Sigmoid colon (tissue), 7 donors: Measurements from ENCODE around the gene ARHGEF17. TPM values are rescaled to one million over a fixed set of nuclear protein-coding genes. Genes with fewer than 3 reads are reported as not detected.
A peak's percentile ranks its signal among the peaks of the same experiment; 100 is the strongest.

ENCODE experiments used
- DNase-seq: peaks from one replicate; pipeline ENCODE4 v3.0.0-alpha.2; 2019
- H3K27ac ChIP-seq, 4 donors: fragments of 200-600 bp; sonication (generic); one replicate each; pipeline ENCODE4 v1.5.1; 2016 to 2019; ENCODE audit warnings: mild to moderate bottlenecking in 1 of 4
- H3K27me3 ChIP-seq, 3 donors: fragments of 200-600 bp; sonication (generic); one replicate each; pipeline ENCODE4 v1.5.1; 2019; ENCODE audit warnings: mild to moderate bottlenecking in 1 of 3
- H3K36me3 ChIP-seq, 4 donors: fragments of 200-600 bp; sonication (generic); one replicate each; pipeline ENCODE4 v1.5.1; 2016 to 2019
- H3K4me1 ChIP-seq, 4 donors: fragments of 200-600 bp; sonication (generic); one replicate each; pipeline ENCODE4 v1.5.1; 2017 to 2019
- H3K4me3 ChIP-seq, 4 donors: fragments of 200-600 bp; sonication (generic); one replicate each; pipeline ENCODE4 v1.5.1; 2017 to 2019; ENCODE audit warnings: mild to moderate bottlenecking in 2 of 4, moderate library complexity in 1 of 4
- H3K9me3 ChIP-seq, 4 donors: fragments of 200-600 bp in 3 of 4; sonication (generic) in 3 of 4; one replicate each; pipeline versions ENCODE4 v1.5.1 to v1.6.1; 2013 to 2019
- EP300 ChIP-seq, 4 donors: sonication (generic); formaldehyde crosslinking; IDR thresholded peaks; one replicate each; pipeline ENCODE4 v1.6.1; 2017; ENCODE audit warnings: antibody characterized with exemption in 4 of 4
- POLR2A ChIP-seq, 2 donors: fragments of 450-650 bp; IDR thresholded peaks; one replicate each; pipeline ENCODE4 v1.6.1; 2016; ENCODE audit warnings: antibody characterized with exemption in 2 of 2, mild to moderate bottlenecking in 2 of 2, moderate library complexity in 2 of 2
- POLR2AphosphoS5 ChIP-seq, 4 donors: sonication (generic); formaldehyde crosslinking; IDR thresholded peaks; one replicate each; pipeline ENCODE4 v1.6.1; 2017; ENCODE audit warnings: antibody characterized with exemption in 4 of 4
- WGBS, 2 donors: extraction: QIAGEN DNeasy Blood & Tissue Kit; methylation state at CpG; one replicate each; pipeline ENCODE4 v1.1.7; 2013; 5-methylcytosine and 5-hydroxymethylcytosine counted together
- intact Hi-C: fragments of 100-400 bp; cut with DNase I; formaldehyde crosslinking; loops from one replicate; pipeline ENCODE4 v1.15.1; 2023
- polyA plus RNA-seq, 3 donors: library from polyadenylated mRNA; stranded (reverse); fragments of 200-250 nt; gene quantifications; one replicate each; pipeline ENCODE4 v1.2.3, GENCODE V29; 2013
- total RNA-seq, 4 donors: library from RNA; depleted of rRNA; stranded (reverse); fragments of >200 nt; gene quantifications; one replicate each; pipeline ENCODE4 v1.1.0, GENCODE V29; 2016
- TF ChIP-seq, protein P1 (sequence below), 4 experiments: fragments of 450-650 bp in 3 of 4; fragments of 200-600 bp in 1 of 4; IDR thresholded peaks; one replicate each; pipeline ENCODE4 v1.5.1; 2016 to 2019; ENCODE audit warnings: antibody characterized with exemption in 4 of 4, mild to moderate bottlenecking in 3 of 4, moderate library complexity in 2 of 4
- donor health status: healthy with polysubstance abuse.
- donor health status: Bipolar disorder and iron deficiency.
- donor health status: healthy.

The ARHGEF17 gene
- total and polyA plus RNA-seq, 7 donors, result 1.8 to 104 (median 38.2) TPM

DNA sequence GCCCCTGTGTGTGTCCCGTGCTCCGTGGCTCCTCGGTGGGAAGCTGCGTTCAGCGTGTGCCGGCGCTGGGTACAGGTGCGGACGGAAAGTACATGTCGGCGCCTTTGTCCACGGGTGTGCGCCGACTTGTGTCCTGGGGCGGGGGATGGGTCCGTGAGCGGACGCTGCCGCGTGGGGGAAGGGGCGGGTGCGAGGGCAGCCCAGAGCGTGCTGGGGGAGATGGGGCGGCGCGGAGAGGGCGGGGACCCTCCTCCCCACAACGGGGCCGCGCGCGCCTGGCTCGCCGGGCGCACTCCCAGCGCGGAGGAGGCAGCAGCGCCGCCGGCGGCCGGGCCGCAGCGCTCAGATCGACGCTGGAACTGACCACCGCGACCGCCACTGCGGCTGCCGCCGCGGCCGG is 34.6 kb downstream of the ARHGEF17 start:
- peak overlapping the region in 3 of 4 donors; percentile 56 to 66 (median 64) for H3K27ac ChIP-seq
- no peak for DNase-seq
- peaks cover 0 to 9% (median under 1%) of the 10 kb centered on the region in 4 donors for H3K36me3 ChIP-seq
- 23 to 62% methylated on average over 54 of the region's 54 CpGs for WGBS, 2 donors
- no peaks in the 10 kb centered on the region for H3K9me3 ChIP-seq
- H3K4me3 ChIP-seq, result peak overlapping the region; percentile 8 to 56 (median 44)
- TF ChIP-seq, protein P1, sequence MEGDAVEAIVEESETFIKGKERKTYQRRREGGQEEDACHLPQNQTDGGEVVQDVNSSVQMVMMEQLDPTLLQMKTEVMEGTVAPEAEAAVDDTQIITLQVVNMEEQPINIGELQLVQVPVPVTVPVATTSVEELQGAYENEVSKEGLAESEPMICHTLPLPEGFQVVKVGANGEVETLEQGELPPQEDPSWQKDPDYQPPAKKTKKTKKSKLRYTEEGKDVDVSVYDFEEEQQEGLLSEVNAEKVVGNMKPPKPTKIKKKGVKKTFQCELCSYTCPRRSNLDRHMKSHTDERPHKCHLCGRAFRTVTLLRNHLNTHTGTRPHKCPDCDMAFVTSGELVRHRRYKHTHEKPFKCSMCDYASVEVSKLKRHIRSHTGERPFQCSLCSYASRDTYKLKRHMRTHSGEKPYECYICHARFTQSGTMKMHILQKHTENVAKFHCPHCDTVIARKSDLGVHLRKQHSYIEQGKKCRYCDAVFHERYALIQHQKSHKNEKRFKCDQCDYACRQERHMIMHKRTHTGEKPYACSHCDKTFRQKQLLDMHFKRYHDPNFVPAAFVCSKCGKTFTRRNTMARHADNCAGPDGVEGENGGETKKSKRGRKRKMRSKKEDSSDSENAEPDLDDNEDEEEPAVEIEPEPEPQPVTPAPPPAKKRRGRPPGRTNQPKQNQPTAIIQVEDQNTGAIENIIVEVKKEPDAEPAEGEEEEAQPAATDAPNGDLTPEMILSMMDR (IDR thresholded peaks at IDR 0.05), result no peak
- TF ChIP-seq EP300 (IDR thresholded peaks at IDR 0.05) (no peak), POLR2A (IDR thresholded peaks at IDR 0.05) (no peak), POLR2AphosphoS5 (IDR thresholded peaks at IDR 0.05) (no peak)
- peaks cover 0 to 91% (median 76%) of the 10 kb centered on the region in 4 donors for H3K4me1 ChIP-seq
- intact Hi-C loops, result no loop called here
- H3K27me3 ChIP-seq, result no peaks in the 10 kb centered on the region

DNA sequence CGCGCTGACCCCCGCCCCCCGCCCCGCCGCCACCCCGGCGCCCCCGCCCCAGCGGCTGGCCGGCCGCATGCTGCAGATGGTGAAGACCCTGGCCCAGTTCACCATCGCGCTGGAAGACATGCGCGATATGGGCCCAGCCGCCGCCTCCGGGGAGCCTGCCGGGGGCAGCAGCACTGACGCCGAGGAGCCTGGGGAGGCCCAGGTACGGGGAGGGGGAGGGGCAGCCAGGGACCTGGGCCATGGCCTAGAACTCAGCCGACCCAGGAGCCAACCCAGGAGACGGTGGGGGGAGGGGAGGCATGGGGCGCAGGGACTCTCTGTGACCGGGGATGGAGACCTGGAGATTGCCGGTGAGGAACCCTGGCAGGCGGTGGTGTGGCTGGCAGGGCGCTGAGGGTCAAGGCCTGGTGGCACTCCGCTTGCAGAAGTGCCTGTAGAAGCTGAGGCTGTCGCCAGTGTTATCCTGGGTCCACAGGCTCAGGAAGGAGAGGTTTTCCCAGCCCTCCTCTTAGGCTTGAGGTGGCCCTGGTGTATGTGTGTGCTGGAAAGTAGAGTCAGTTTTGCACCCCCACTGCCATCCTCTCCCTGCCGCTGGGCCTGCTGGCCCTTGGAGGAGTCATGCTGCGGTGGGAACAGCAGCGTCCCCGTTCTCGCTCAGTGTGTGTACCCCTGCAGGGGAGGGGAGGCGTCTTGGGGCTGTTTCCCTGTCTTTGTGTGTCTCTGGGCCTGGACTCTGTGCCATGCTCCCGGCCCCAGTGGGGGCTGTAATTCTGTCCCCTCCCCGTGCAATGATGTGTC is 35.2 kb downstream of the ARHGEF17 start:
- Histone ChIP-seq H3K4me1 (peaks cover 0 to 85% (median 70%) of the 10 kb centered on the region in 4 donors), H3K27me3 (no peaks in the 10 kb centered on the region), H3K27ac (peak overlapping the region; percentile 53 to 66 (median 60)), H3K36me3 (peaks cover 4 to 15% (median 5%) of the 10 kb centered on the region in 4 donors), H3K9me3 (no peaks in the 10 kb centered on the region), H3K4me3 (peak overlapping the region; percentile 19 to 56 (median 44))
- 48 to 73% methylated on average over 40 of the region's 40 CpGs for WGBS, 2 donors
- DNase-seq, result no peak
- intact Hi-C loops, result no loop called here
- TF ChIP-seq POLR2AphosphoS5 (IDR thresholded peaks at IDR 0.05) (no peak), EP300 (IDR thresholded peaks at IDR 0.05) (no peak), POLR2A (IDR thresholded peaks at IDR 0.05) (no peak)
- TF ChIP-seq, protein P1 (IDR thresholded peaks at IDR 0.05), result no peak

DNA sequence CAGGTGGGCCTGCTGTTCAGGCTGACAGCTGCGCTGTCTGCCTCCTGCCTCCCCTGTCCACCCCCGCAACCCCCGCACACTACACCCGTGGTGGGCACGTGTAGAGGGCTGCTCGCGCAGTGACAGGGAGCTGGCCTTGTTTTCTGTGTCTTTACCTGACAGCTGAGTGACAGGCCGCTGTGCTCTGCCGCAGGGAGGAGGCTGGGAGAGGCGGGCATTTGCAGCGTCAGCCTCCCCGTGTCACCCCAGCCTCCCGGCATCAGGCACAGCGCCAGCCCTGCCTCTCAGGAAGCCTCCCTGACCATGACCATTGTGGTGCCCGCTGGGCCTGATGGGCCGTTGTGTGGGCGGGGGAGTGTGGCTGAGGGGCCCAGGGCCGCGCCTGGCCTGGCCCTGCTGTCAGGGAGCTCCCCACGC is 36.1 kb downstream of the ARHGEF17 start:
- no peak for TF ChIP-seq POLR2AphosphoS5 (IDR thresholded peaks at IDR 0.05)
- no peak for TF ChIP-seq POLR2A (IDR thresholded peaks at IDR 0.05)
- TF ChIP-seq EP300 (IDR thresholded peaks at IDR 0.05), result no peak
- TF ChIP-seq, protein P1 (IDR thresholded peaks at IDR 0.05), result no peak
- Histone ChIP-seq H3K4me1 (peaks cover 0 to 75% (median 61%) of the 10 kb centered on the region in 4 donors), H3K36me3 (peaks cover 4 to 23% (median 5%) of the 10 kb centered on the region in 4 donors), H3K4me3 (peak overlapping the region in 2 of 4 donors; percentile 7 to 56), H3K9me3 (no peaks in the 10 kb centered on the region), H3K27me3 (no peaks in the 10 kb centered on the region), H3K27ac (peak overlapping the region; percentile 53 to 66 (median 60))
- WGBS, 2 donors, result 82 to 88% methylated on average over 20 of the region's 20 CpGs
- intact Hi-C loops, result no loop called here
- peak; percentile 83 for DNase-seq

DNA sequence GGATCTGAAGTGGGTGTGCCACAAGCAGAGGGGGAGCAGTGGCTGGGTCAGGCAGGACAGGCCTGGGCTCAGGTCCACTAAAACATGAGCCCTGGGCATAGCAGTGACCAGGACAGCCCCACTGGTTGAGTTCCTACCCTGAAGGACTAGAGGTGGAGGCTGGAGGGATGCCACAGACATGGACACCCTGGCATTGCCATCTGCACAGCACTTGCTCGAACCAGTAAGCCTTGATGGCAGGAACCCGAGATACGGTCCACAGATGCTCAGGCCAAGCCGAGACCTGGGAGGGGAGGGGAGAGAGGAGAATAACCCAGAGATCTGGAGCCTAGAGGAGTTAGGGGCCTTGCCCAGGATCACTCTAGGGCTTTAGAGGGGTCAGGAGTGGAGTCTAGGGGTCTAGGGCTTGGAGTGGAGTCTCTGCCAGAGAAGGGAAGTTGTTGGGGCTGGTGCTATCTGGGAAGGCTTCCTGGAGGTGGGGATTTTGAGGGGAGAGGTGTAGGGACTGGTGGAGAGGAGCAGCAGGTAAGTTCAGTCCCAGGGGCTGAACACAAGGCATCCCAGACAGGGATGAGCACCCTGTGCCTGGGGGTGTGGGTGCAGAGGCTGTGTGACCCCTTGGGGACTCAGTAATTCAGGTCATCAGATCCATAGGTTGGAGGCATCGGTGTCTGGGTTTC is 37.5 kb downstream of the ARHGEF17 start:
- H3K4me1 ChIP-seq, result peaks cover 0 to 67% (median 53%) of the 10 kb centered on the region in 4 donors
- WGBS, 2 donors, result 89 to 93% methylated on average over 5 of the region's 5 CpGs

More for the DNA sequence above, 37.5 kb downstream of the ARHGEF17 start:
- H3K4me3 ChIP-seq, result no peak overlapping the region
- no peak for DNase-seq
- intact Hi-C loops, result no loop called here
- H3K27me3 ChIP-seq, result no peaks in the 10 kb centered on the region
- TF ChIP-seq EP300 (IDR thresholded peaks at IDR 0.05), result no peak
- TF ChIP-seq, protein P1 (IDR thresholded peaks at IDR 0.05), result no peak
- TF ChIP-seq POLR2AphosphoS5 (IDR thresholded peaks at IDR 0.05), result no peak
- no peak for TF ChIP-seq POLR2A (IDR thresholded peaks at IDR 0.05)
- H3K9me3 ChIP-seq, result no peaks in the 10 kb centered on the region
- H3K27ac ChIP-seq, result peak overlapping the region; percentile 24 to 66 (median 60)
- H3K36me3 ChIP-seq, result peaks cover 4 to 23% (median 5%) of the 10 kb centered on the region in 4 donors
